ENCODE measurements around the gene TJP1. TPM values are rescaled to one million over a fixed set of nuclear protein-coding genes. Genes with fewer than 3 reads are reported as not detected.

The TJP1 gene
- total and polyA plus RNA-seq, 2 of the 8 experiments (the other 6 are each of a cell fraction or from before 2014, with no cell fraction given): 46.3 to 138 TPM

GRCh38 chr15:29821416-29822099 is 710 bp downstream of the TJP1 start (continued):
- no peak for TF ChIP-seq SAP30 (IDR thresholded peaks at IDR 0.05; ENCODE audit: insufficient read depth, insufficient replicate concordance, low read length)
- peak; percentile 79 for TF ChIP-seq TBP (IDR thresholded peaks at IDR 0.05; ENCODE audit: low read depth, low read length)
- peak; percentile 58; the same call in 1 of the 2 replicates for TF ChIP-seq RBBP5 (IDR thresholded peaks at IDR 0.05; ENCODE audit: borderline replicate concordance, low read depth, low read length)
- TF ChIP-seq CHD1 (IDR thresholded peaks at IDR 0.05; ENCODE audit: low read depth, low read length): peak; percentile 23; the same call in 1 of the 2 replicates
- TF ChIP-seq TCF12 (IDR thresholded peaks at IDR 0.05; ENCODE audit: low read depth, low read length): 0 out of 2 replicates have a peak, but pooled peaks have one; percentile 5
- TF ChIP-seq ASH2L (IDR thresholded peaks at IDR 0.05; ENCODE audit: low read length): peak; percentile 39
- no peak for TF ChIP-seq EZH2 (IDR thresholded peaks at IDR 0.05; ENCODE audit: low read depth, low read length, severe bottlenecking)
- TF ChIP-seq TAF1 (IDR thresholded peaks at IDR 0.05; ENCODE audit: low read depth, low read length): peak; percentile 88
- TF ChIP-seq FOSL1 (IDR thresholded peaks at IDR 0.05; ENCODE audit: insufficient read depth, low read depth, low read length): no peak
- TF ChIP-seq CHD7 (IDR thresholded peaks at IDR 0.05; ENCODE audit: insufficient replicate concordance, low read length): no peak
- TF ChIP-seq POLR2A (IDR thresholded peaks at IDR 0.05; ENCODE audit: control extremely low read depth in 1 of 2, low read depth in 2 of 2, low read length in 2 of 2): peak; percentile 51 to 72
